K562 (cell line): ENCODE results near the gene APOBEC3C. TPM values are rescaled to one million over a fixed set of nuclear protein-coding genes. Genes with fewer than 3 reads are reported as not detected.
A peak's percentile ranks its signal among the peaks of the same experiment; 100 is the strongest.

Experiments
- CBFA2T2 ChIP-seq: fragments of 450-650 bp; conservative IDR thresholded peaks from 2 replicates; pipeline ENCODE4 v1.6.1; 2017; ENCODE audit warnings: mild to moderate bottlenecking
- CSDE1 ChIP-seq, 2 experiments: fragments of 450-650 bp; IDR thresholded peaks; 2 replicates each; pipeline ENCODE4 v1.6.1; 2016; ENCODE audit warnings: mild to moderate bottlenecking in 1 of 2
- EP300 ChIP-seq: IDR thresholded peaks from 2 replicates; pipeline ENCODE4 v1.6.1; 2012; ENCODE audit warnings: low read length, improper control_type of control experiment
- EZH2 ChIP-seq: IDR thresholded peaks from 2 replicates; pipeline ENCODE4 v1.6.1; 2012; ENCODE audit warnings: low read depth, mild to moderate bottlenecking, inconsistent platforms, low read length, borderline replicate concordance
- HDAC3 ChIP-seq: fragments of 450-650 bp; IDR thresholded peaks from 2 replicates; pipeline ENCODE4 v1.6.1; 2018; ENCODE audit warnings: borderline replicate concordance, mild to moderate bottlenecking, moderate library complexity; ENCODE audit not compliant: partially characterized antibody
- KDM2B ChIP-seq: fragments of 250-450 bp; sonication (Bioruptor Pico); IDR thresholded peaks from 2 replicates; pipeline ENCODE4 v1.8.0; 2021; ENCODE audit warnings: mild to moderate bottlenecking, moderate library complexity
- MYC ChIP-seq, 2 experiments: fragments of 250-450 bp in 1 of 2; sonication (Bioruptor Pico) in 1 of 2; IDR thresholded peaks; 2 replicates each; pipeline versions ENCODE4 v1.5.1 to v1.6.1; 2012 to 2021; ENCODE audit warnings: low read depth in 2 of 2, borderline replicate concordance in 1 of 2, improper control_type of control experiment in 1 of 2, low read length in 1 of 2, mild to moderate bottlenecking in 1 of 2, moderate library complexity in 1 of 2
- RBM25 ChIP-seq: fragments of 200-400 bp; formaldehyde crosslinking; IDR thresholded peaks from 2 replicates; pipeline ENCODE4 v1.6.1; 2018; ENCODE audit warnings: low read length, low read depth, moderate library complexity; ENCODE audit not compliant: severe bottlenecking
- RHOXF2B ChIP-seq: fragments of 250-450 bp; sonication (Bioruptor Pico); conservative IDR thresholded peaks from 2 replicates; pipeline ENCODE4 v1.5.1; 2021
- SIRT6 ChIP-seq: IDR thresholded peaks from one replicate; pipeline ENCODE4 v1.6.1; 2012; ENCODE audit warnings: low read depth, mild to moderate bottlenecking, control low read depth, inconsistent platforms, low read length, moderate library complexity
- SMAD4 ChIP-seq: fragments of 250-450 bp; sonication (Bioruptor Pico); conservative IDR thresholded peaks from 2 replicates; pipeline ENCODE4 v1.8.0; 2021; ENCODE audit warnings: inconsistent platforms, mild to moderate bottlenecking, moderate library complexity
- TFAM ChIP-seq: fragments of 250-450 bp; sonication (Bioruptor Pico); conservative IDR thresholded peaks from 2 replicates; pipeline ENCODE4 v1.5.0; 2021; ENCODE audit warnings: mild to moderate bottlenecking, moderate library complexity
- TGIF2 ChIP-seq: sonication (generic); formaldehyde crosslinking; IDR thresholded peaks from 2 replicates; pipeline ENCODE4 v1.8.1; 2022; ENCODE audit warnings: mild to moderate bottlenecking, missing genetic modification reagents, moderate library complexity
- XRCC5 ChIP-seq: fragments of 200-400 bp; formaldehyde crosslinking; IDR thresholded peaks from 2 replicates; pipeline ENCODE4 v1.6.1; 2017; ENCODE audit warnings: low read depth, mild to moderate bottlenecking, low read length
- polyA plus RNA-seq, 8 experiments: library from polyadenylated mRNA; depleted of rRNA in 4 of 8; stranded (reverse) in 5 of 8; unstranded in 3 of 8; fragments of >200 nt; fragmentation: Nextera tagmentation in 2 of 8; fragmentation: Illumina TruSeq in 1 of 8; extraction: Ambion mirVana in 2 of 8; extraction: Trizol in 1 of 8; gene quantifications; 2 replicates each; pipeline versions ENCODE4 v1.2.1 to v1.2.3, GENCODE V29; 2011 to 2014; ENCODE audit warnings: inconsistent platforms in 1 of 8, missing spikeins in 1 of 8
- total RNA-seq, 7 experiments: library from RNA; depleted of rRNA in 6 of 7; stranded (reverse); fragments of >200 nt in 6 of 7; fragmentation: Illumina TruSeq in 2 of 7; extraction: Trizol in 2 of 7; gene quantifications; 2 replicates each; pipeline versions ENCODE4 v1.2.1 to v1.2.3, GENCODE V29; 2011 to 2021; ENCODE audit warnings: low replicate concordance in 1 of 7
- TF ChIP-seq, protein P1 (sequence below): sonication (generic); formaldehyde crosslinking; IDR thresholded peaks from 2 replicates; pipeline ENCODE4 v1.8.0; 2022; ENCODE audit warnings: missing genetic modification reagents, mild to moderate bottlenecking, moderate library complexity, borderline replicate concordance
- TF ChIP-seq, protein P2 (sequence below): fragments of 250-450 bp; sonication (Bioruptor Pico); IDR thresholded peaks from 2 replicates; pipeline ENCODE4 v1.5.0; 2020; ENCODE audit warnings: mild to moderate bottlenecking, borderline replicate concordance
- TF ChIP-seq, protein P3 (sequence below), 2 experiments: IDR thresholded peaks in 1 of 2; conservative IDR thresholded peaks in 1 of 2; 2 replicates each; pipeline ENCODE4 v1.6.1; 2016; ENCODE audit warnings: low read depth in 2 of 2, mild to moderate bottlenecking in 1 of 2, missing compliant biosample characterization in 1 of 2, missing genetic modification characterization in 1 of 2, moderate library complexity in 1 of 2
- TF ChIP-seq, protein P4 (sequence below): fragments of 250-450 bp; sonication (Bioruptor Pico); IDR thresholded peaks from 2 replicates; pipeline ENCODE4 v1.5.1; 2021; ENCODE audit warnings: mild to moderate bottlenecking

APOBEC3C gene
- total and polyA plus RNA-seq, 9 of the 15 experiments (the other 6 are each of a cell fraction or from before 2014, with no cell fraction given), result 12.4 to 285 (median 55.5) TPM

DNA sequence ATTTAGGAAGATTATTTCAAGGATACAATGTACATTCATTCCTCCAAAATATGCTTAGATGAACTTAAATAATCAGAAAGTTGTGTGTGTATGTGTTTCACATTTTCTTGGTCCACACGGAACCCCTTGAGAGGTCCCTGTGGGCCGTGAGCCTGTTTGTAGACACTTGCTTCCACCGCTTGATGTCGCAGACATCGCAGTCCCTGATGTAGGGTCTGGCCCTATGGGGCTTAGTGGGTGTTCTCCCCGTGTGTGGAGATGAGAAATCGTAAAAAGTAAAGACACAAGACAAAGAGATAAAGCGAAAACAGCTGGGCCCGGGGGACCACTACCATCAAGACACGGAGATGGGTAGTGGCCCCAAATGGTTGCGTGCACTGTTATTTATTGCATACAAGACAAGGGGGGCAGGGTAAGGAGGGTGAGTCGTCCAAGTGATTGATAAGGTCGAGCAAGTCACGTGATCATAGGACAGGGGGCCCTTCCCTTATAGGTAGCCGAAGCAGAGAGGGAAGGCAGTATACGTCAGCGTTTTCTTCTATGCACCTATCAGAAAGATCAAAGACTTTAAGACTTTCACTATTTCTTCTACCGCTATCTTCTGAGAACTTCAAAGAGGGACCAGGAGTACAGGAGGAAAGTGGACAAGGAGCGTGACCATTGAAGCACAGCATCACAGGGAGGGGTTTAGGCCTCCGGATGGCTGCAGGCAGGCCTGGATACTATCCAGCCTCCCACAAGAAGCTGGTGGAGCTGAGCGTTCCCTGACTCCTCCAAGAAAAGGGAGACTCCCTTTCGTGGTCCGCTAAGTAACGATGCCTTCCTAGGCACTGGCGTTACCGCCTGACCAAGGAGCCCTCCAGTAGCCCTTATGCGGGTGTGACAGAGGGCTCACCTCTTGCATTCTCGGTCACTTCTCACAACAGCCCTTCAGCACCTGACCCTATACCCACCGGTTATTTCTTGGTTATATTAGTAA lies 1.2 kb upstream of the APOBEC3C start (continued):
- no peak for TF ChIP-seq EZH2
- no peak for TF ChIP-seq TGIF2 (CRISPR knock-in tag)
- TF ChIP-seq KDM2B (CRISPR knock-in tag), result no peak
- no peak for TF ChIP-seq MYC (IDR thresholded peaks at IDR 0.05; ENCODE audit: low read depth, low read length)
- no peak for TF ChIP-seq MYC (CRISPR knock-in tag; IDR thresholded peaks at IDR 0.05; ENCODE audit: borderline replicate concordance, low read depth)
- no peak for TF ChIP-seq SMAD4 (CRISPR knock-in tag)
- TF ChIP-seq CBFA2T2, result peak; percentile 89
- TF ChIP-seq, protein P1, sequence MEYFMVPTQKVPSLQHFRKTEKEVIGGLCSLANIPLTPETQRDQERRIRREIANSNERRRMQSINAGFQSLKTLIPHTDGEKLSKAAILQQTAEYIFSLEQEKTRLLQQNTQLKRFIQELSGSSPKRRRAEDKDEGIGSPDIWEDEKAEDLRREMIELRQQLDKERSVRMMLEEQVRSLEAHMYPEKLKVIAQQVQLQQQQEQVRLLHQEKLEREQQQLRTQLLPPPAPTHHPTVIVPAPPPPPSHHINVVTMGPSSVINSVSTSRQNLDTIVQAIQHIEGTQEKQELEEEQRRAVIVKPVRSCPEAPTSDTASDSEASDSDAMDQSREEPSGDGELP (CRISPR knock-in tag), result peak; percentile 63
- TF ChIP-seq HDAC3, result no peak
- TF ChIP-seq, protein P2, sequence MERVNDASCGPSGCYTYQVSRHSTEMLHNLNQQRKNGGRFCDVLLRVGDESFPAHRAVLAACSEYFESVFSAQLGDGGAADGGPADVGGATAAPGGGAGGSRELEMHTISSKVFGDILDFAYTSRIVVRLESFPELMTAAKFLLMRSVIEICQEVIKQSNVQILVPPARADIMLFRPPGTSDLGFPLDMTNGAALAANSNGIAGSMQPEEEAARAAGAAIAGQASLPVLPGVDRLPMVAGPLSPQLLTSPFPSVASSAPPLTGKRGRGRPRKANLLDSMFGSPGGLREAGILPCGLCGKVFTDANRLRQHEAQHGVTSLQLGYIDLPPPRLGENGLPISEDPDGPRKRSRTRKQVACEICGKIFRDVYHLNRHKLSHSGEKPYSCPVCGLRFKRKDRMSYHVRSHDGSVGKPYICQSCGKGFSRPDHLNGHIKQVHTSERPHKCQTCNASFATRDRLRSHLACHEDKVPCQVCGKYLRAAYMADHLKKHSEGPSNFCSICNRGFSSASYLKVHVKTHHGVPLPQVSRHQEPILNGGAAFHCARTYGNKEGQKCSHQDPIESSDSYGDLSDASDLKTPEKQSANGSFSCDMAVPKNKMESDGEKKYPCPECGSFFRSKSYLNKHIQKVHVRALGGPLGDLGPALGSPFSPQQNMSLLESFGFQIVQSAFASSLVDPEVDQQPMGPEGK (CRISPR knock-in tag), result no peak
- no peak for TF ChIP-seq XRCC5
- no peak for TF ChIP-seq CSDE1 (IDR thresholded peaks at IDR 0.05)
- TF ChIP-seq, protein P3, sequence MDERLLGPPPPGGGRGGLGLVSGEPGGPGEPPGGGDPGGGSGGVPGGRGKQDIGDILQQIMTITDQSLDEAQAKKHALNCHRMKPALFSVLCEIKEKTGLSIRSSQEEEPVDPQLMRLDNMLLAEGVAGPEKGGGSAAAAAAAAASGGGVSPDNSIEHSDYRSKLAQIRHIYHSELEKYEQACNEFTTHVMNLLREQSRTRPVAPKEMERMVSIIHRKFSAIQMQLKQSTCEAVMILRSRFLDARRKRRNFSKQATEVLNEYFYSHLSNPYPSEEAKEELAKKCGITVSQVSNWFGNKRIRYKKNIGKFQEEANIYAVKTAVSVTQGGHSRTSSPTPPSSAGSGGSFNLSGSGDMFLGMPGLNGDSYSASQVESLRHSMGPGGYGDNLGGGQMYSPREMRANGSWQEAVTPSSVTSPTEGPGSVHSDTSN (CRISPR knock-in tag; IDR thresholded peaks at IDR 0.05; ENCODE audit: low read depth), result no peak
- TF ChIP-seq, protein P3 (tag; conservative IDR thresholded peaks at IDR 0.05; ENCODE audit: low read depth), result peak; percentile 71
- TF ChIP-seq SIRT6, result no peak
- TF ChIP-seq TFAM (CRISPR knock-in tag), result no peak
- TF ChIP-seq RHOXF2B (CRISPR knock-in tag), result no peak
- no peak for TF ChIP-seq RBM25
- TF ChIP-seq EP300, result no peak
- TF ChIP-seq, protein P4, sequence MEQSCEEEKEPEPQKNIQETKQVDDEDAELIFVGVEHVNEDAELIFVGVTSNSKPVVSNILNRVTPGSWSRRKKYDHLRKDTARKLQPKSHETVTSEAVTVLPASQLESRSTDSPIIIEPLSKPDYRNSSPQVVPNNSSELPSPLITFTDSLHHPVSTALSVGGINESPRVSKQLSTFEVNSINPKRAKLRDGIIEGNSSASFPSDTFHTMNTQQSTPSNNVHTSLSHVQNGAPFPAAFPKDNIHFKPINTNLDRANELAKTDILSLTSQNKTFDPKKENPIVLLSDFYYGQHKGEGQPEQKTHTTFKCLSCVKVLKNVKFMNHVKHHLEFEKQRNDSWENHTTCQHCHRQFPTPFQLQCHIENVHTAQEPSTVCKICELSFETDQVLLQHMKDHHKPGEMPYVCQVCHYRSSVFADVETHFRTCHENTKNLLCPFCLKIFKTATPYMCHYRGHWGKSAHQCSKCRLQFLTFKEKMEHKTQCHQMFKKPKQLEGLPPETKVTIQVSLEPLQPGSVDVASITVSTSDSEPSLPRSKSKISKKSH, result no peak
